ENCODE measurements around the gene PPCS. TPM values are rescaled to one million over a fixed set of nuclear protein-coding genes. Genes with fewer than 3 reads are reported as not detected.
A peak's percentile ranks its signal among the peaks of the same experiment; 100 is the strongest.

PPCS gene
- 45.1 and 52.3 TPM in 2 replicates for total RNA-seq

DNA sequence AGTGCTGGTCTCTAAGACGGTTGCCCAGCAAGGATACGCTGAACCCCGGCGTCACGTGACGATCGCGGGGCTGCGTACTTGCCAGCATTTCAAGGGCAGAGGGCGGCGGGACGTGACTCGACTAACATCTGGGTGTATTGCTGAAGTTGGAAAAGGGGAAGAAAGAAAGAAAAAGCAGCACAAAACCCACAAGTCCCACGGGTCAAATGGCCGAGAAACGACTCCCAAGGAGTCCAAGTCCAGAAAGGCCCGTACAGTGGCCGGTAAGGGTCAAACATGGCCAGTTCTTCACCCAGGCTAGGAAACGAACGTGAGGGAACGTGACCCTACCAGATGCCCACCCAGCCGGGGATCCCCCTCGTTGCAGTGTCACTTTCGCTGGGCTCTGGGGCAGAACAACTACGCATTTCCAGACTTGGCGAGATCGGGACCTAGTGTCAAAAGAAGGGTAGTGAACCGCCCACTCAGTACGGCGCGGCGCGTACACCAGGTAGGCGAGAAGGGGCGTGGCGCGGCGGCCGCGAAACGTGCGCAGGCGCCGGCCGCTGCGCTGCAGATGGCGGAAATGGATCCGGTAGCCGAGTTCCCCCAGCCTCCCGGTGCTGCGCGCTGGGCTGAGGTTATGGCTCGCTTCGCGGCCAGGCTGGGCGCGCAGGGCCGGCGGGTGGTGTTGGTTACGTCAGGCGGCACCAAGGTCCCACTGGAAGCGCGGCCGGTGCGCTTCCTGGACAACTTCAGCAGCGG, at the start of gene PPCS, which contains the start of gene ZMYND12:
PPCS (plus strand) TSS at position 534 of the 744 bp plus-strand sequence; CDS start at position 557, 23 bp downstream.
ZMYND12 (minus strand) TSS at position 13 of the 744 bp plus-strand sequence. CDS start 25 bp downstream, outside the sequence.
- TF ChIP-seq, protein P1, sequence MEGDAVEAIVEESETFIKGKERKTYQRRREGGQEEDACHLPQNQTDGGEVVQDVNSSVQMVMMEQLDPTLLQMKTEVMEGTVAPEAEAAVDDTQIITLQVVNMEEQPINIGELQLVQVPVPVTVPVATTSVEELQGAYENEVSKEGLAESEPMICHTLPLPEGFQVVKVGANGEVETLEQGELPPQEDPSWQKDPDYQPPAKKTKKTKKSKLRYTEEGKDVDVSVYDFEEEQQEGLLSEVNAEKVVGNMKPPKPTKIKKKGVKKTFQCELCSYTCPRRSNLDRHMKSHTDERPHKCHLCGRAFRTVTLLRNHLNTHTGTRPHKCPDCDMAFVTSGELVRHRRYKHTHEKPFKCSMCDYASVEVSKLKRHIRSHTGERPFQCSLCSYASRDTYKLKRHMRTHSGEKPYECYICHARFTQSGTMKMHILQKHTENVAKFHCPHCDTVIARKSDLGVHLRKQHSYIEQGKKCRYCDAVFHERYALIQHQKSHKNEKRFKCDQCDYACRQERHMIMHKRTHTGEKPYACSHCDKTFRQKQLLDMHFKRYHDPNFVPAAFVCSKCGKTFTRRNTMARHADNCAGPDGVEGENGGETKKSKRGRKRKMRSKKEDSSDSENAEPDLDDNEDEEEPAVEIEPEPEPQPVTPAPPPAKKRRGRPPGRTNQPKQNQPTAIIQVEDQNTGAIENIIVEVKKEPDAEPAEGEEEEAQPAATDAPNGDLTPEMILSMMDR (IDR thresholded peaks at IDR 0.05; ENCODE audit: insufficient read depth, low read length, poor library complexity, severe bottlenecking): no peak
- H3K27me3 ChIP-seq (ENCODE audit: control insufficient read depth, insufficient read depth, low read length): no peaks in the 10 kb centered on the region
- H3K4me3 ChIP-seq (ENCODE audit: low read depth, low read length): peak within 1 kb of the TSS; percentile 65
- no peak for DNase-seq (ENCODE audit: low read depth)
- H3K36me3 ChIP-seq (ENCODE audit: control insufficient read depth, insufficient read depth, low read length): no peaks in the 10 kb centered on the region

- H3K27me3 ChIP-seq (ENCODE audit: control insufficient read depth, insufficient read depth, low read length): no peaks in the 10 kb centered on the region
- H3K4me3 ChIP-seq (ENCODE audit: low read depth, low read length): no peak overlapping the region
- H3K36me3 ChIP-seq (ENCODE audit: control insufficient read depth, insufficient read depth, low read length): no peaks in the 10 kb centered on the region
- DNase-seq (ENCODE audit: low read depth): no peak
- TF ChIP-seq, protein P1 (IDR thresholded peaks at IDR 0.05; ENCODE audit: insufficient read depth, low read length, poor library complexity, severe bottlenecking): no peak
These were observed 41.5 kb upstream of the PPCS start for GRCh38 chr1:42414551-42415496.

DNA sequence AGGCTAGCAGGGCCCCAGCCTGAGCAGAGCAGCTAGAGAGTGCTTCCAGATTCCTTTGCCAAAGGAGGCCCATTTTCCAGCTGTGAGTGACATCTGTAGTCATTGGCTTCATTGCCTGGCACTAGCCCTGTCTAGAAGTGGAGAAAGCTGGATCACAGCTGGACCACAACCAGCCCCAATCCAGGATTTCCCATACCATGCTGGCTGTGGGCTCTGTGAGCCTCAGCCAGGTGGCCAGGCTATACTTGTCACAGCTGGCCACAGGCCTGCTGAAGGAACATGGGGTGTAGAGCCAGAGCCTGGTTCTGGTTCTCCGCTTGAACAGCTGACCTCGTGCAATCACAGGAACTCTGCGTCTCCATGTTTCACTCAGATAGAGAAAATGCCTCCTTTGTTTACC, 39.2 kb upstream of the PPCS start:
- no peaks in the 10 kb centered on the region for H3K27me3 ChIP-seq (ENCODE audit: control insufficient read depth, insufficient read depth, low read length)
- no peak overlapping the region for H3K4me3 ChIP-seq (ENCODE audit: low read depth, low read length)
- no peaks in the 10 kb centered on the region for H3K36me3 ChIP-seq (ENCODE audit: control insufficient read depth, insufficient read depth, low read length)
- TF ChIP-seq, protein P1 (IDR thresholded peaks at IDR 0.05; ENCODE audit: insufficient read depth, low read length, poor library complexity, severe bottlenecking): no peak
- DNase-seq (ENCODE audit: low read depth): no peak

GRCh38 chr1:42418516-42418915, 37.8 kb upstream of the PPCS start:
- Histone ChIP-seq H3K27me3 (ENCODE audit: control insufficient read depth, insufficient read depth, low read length) (peaks cover 2% of the 10 kb centered on the region), H3K36me3 (ENCODE audit: control insufficient read depth, insufficient read depth, low read length) (no peaks in the 10 kb centered on the region), H3K4me3 (ENCODE audit: low read depth, low read length) (no peak overlapping the region)
- no peak for DNase-seq (ENCODE audit: low read depth)
- TF ChIP-seq, protein P1 (IDR thresholded peaks at IDR 0.05; ENCODE audit: insufficient read depth, low read length, poor library complexity, severe bottlenecking): no peak

DNA sequence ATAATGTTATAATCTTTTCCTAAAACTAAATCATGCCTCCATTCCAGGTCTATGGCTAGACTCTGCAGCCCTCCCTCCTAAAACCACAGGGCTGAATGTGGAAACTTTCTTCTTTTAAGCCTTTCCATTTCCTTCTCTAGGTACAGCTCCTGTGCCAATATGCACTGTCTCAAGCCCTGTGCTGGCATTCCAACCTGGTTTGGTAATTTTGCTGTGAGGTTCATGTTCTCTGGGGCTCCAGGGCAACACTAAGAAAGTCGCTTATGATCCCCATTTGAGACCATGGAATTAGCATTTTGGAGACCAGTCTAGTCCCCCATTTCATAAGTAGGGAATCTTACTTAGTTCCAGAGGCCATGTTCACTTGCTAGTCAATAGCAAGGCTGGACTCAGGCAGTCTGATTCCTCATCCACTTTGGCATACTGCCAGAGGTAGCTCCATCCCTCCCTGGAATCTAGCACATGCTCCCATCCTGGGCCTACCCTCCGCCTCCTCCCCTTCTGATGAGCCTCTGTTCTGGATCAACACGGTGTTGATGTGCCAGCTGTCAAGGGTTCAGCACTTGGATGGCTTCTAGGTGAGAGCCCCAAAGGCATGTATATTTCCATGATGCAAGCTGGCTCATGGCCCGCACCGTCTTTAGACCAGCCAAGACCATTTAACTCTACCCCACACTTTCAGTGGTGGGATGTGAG, 37.1 kb upstream of the PPCS start:
- peaks cover 2% of the 10 kb centered on the region for H3K27me3 ChIP-seq (ENCODE audit: control insufficient read depth, insufficient read depth, low read length)

More for the DNA sequence above, 37.1 kb upstream of the PPCS start:
- no peak for DNase-seq (ENCODE audit: low read depth)
- Histone ChIP-seq H3K36me3 (ENCODE audit: control insufficient read depth, insufficient read depth, low read length) (no peaks in the 10 kb centered on the region), H3K4me3 (ENCODE audit: low read depth, low read length) (no peak overlapping the region)
- TF ChIP-seq, protein P1 (IDR thresholded peaks at IDR 0.05; ENCODE audit: insufficient read depth, low read length, poor library complexity, severe bottlenecking): no peak

Data from kidney epithelial cell (primary cell).